Hepatocyte (in vitro differentiated cells): ENCODE results near the gene IL13.

Experiments used
- EZH2 ChIP-seq: fragments of 200-600 bp; sonication (generic); IDR thresholded peaks from 2 replicates; pipeline ENCODE4 v1.6.1; 2016; ENCODE audit warnings: antibody characterized with exemption, mild to moderate bottlenecking, borderline replicate concordance
- EZH2phosphoT487 ChIP-seq: fragments of 200-600 bp; sonication (generic); IDR thresholded peaks from one replicate; pipeline ENCODE4 v1.6.1; 2018; ENCODE audit warnings: antibody characterized with exemption, mild to moderate bottlenecking, low read depth, moderate library complexity; ENCODE audit not compliant: unreplicated experiment, severe bottlenecking
- TF ChIP-seq, protein P1 (sequence below): fragments of 200-600 bp; sonication (generic); IDR thresholded peaks from 2 replicates; pipeline ENCODE4 v1.5.1; 2016; ENCODE audit warnings: antibody characterized with exemption, mild to moderate bottlenecking; ENCODE audit not compliant: poor library complexity

DNA sequence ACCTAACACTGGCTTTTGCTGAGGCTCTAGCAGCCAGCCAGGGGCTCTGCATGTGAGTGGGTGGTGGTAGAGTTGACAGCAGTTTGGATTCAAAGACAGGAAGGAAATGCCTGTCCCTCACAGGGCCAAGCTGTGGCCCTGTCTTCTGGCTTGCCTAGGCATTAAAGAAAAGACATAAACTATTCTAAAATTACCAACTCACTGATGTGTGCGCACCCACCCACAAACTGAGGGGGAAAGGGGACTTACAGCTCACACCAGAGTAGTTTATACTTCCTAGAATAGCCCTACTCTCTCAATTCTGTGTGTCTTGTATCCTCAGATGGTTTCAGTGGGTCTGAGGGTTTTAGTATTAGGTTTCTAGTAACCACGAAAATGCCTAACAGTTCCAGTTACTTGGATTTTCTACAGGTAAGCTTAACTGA lies 18.3 kb upstream of the IL13 start:
- TF ChIP-seq EZH2 (no peak), EZH2phosphoT487 (no peak)
- TF ChIP-seq, protein P1, sequence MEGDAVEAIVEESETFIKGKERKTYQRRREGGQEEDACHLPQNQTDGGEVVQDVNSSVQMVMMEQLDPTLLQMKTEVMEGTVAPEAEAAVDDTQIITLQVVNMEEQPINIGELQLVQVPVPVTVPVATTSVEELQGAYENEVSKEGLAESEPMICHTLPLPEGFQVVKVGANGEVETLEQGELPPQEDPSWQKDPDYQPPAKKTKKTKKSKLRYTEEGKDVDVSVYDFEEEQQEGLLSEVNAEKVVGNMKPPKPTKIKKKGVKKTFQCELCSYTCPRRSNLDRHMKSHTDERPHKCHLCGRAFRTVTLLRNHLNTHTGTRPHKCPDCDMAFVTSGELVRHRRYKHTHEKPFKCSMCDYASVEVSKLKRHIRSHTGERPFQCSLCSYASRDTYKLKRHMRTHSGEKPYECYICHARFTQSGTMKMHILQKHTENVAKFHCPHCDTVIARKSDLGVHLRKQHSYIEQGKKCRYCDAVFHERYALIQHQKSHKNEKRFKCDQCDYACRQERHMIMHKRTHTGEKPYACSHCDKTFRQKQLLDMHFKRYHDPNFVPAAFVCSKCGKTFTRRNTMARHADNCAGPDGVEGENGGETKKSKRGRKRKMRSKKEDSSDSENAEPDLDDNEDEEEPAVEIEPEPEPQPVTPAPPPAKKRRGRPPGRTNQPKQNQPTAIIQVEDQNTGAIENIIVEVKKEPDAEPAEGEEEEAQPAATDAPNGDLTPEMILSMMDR, result no peak
